HCT116 (cell line): Measurements from ENCODE around the gene APBA3.

ENCODE experiments used
- CEBPB ChIP-seq: IDR thresholded peaks from 2 replicates; pipeline ENCODE4 v1.6.1; 2012; ENCODE audit warnings: low read depth
- ELF1 ChIP-seq: IDR thresholded peaks from 2 replicates; pipeline ENCODE4 v1.6.1; 2012; ENCODE audit warnings: low read depth, borderline replicate concordance
- EZH2 ChIP-seq: fragments of 200-600 bp; sonication (generic); IDR thresholded peaks from 2 replicates; pipeline ENCODE4 v1.6.1; 2017; ENCODE audit warnings: antibody characterized with exemption, mixed run types
- EZH2phosphoT487 ChIP-seq: fragments of 200-600 bp; IDR thresholded peaks from 2 replicates; pipeline ENCODE4 v1.6.1; 2018; ENCODE audit warnings: antibody characterized with exemption, borderline replicate concordance
- POLR2A ChIP-seq: IDR thresholded peaks from 2 replicates; pipeline ENCODE4 v1.7.0; 2011; ENCODE audit warnings: borderline replicate concordance; ENCODE audit not compliant: insufficient read depth, insufficient read length; ENCODE audit errors: extremely low read depth
- POLR2AphosphoS5 ChIP-seq: IDR thresholded peaks from 2 replicates; pipeline ENCODE4 v1.6.1; 2011; ENCODE audit warnings: mild to moderate bottlenecking, low read depth, low read length, moderate library complexity
- RAD21 ChIP-seq: IDR thresholded peaks from 2 replicates; pipeline ENCODE4 v1.6.1; 2012; ENCODE audit warnings: low read depth, mild to moderate bottlenecking
- SP1 ChIP-seq: IDR thresholded peaks from 2 replicates; pipeline ENCODE4 v1.6.1; 2012; ENCODE audit warnings: low read depth
- SRF ChIP-seq: IDR thresholded peaks from 2 replicates; pipeline ENCODE4 v1.6.1; 2012; ENCODE audit warnings: low read depth
- TCF7L2 ChIP-seq: IDR thresholded peaks from 2 replicates; pipeline ENCODE4 v1.7.0; 2011; ENCODE audit warnings: borderline replicate concordance, inconsistent platforms; ENCODE audit not compliant: insufficient read depth, insufficient read length; ENCODE audit errors: extremely low read depth
- TF ChIP-seq, protein P1 (sequence below), 3 experiments: fragments of 200-600 bp in 1 of 3; sonication (generic) in 1 of 3; IDR thresholded peaks in 2 of 3; conservative IDR thresholded peaks in 1 of 3; 2 replicates each; pipeline ENCODE4 v1.5.1; 2012 to 2017; ENCODE audit warnings: low read depth in 2 of 3, low read length in 2 of 3, antibody characterized with exemption in 1 of 3, borderline replicate concordance in 1 of 3, control low read depth in 1 of 3, mild to moderate bottlenecking in 1 of 3, mixed read lengths in 1 of 3, mixed run types in 1 of 3, moderate library complexity in 1 of 3; ENCODE audit not compliant: insufficient read depth in 1 of 3
- TF ChIP-seq, protein P2 (sequence below): IDR thresholded peaks from 2 replicates; pipeline ENCODE4 v1.6.1; 2012; ENCODE audit warnings: low read depth
- TF ChIP-seq, protein P3 (sequence below): IDR thresholded peaks from 2 replicates; pipeline ENCODE4 v1.6.1; 2012
- TF ChIP-seq, protein P4 (sequence below): IDR thresholded peaks from 2 replicates; pipeline ENCODE4 v1.6.1; 2011; ENCODE audit warnings: mild to moderate bottlenecking, low read length, moderate library complexity; ENCODE audit not compliant: insufficient replicate concordance; ENCODE audit errors: extremely low read depth

- TF ChIP-seq SP1 (no peak), POLR2AphosphoS5 (no peak), SRF (no peak), EZH2phosphoT487 (no peak), RAD21 (no peak), ELF1 (no peak), EZH2 (no peak), POLR2A (no peak), CEBPB (no peak), TCF7L2 (no peak)
- TF ChIP-seq, protein P1, sequence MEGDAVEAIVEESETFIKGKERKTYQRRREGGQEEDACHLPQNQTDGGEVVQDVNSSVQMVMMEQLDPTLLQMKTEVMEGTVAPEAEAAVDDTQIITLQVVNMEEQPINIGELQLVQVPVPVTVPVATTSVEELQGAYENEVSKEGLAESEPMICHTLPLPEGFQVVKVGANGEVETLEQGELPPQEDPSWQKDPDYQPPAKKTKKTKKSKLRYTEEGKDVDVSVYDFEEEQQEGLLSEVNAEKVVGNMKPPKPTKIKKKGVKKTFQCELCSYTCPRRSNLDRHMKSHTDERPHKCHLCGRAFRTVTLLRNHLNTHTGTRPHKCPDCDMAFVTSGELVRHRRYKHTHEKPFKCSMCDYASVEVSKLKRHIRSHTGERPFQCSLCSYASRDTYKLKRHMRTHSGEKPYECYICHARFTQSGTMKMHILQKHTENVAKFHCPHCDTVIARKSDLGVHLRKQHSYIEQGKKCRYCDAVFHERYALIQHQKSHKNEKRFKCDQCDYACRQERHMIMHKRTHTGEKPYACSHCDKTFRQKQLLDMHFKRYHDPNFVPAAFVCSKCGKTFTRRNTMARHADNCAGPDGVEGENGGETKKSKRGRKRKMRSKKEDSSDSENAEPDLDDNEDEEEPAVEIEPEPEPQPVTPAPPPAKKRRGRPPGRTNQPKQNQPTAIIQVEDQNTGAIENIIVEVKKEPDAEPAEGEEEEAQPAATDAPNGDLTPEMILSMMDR (IDR thresholded peaks at IDR 0.05 in 2 of 3, conservative IDR thresholded peaks at IDR 0.05 in 1 of 3; ENCODE audit: borderline replicate concordance in 1 of 3, insufficient read depth in 1 of 3, low read depth in 2 of 3, low read length in 2 of 3) = no peak
- TF ChIP-seq, protein P2, sequence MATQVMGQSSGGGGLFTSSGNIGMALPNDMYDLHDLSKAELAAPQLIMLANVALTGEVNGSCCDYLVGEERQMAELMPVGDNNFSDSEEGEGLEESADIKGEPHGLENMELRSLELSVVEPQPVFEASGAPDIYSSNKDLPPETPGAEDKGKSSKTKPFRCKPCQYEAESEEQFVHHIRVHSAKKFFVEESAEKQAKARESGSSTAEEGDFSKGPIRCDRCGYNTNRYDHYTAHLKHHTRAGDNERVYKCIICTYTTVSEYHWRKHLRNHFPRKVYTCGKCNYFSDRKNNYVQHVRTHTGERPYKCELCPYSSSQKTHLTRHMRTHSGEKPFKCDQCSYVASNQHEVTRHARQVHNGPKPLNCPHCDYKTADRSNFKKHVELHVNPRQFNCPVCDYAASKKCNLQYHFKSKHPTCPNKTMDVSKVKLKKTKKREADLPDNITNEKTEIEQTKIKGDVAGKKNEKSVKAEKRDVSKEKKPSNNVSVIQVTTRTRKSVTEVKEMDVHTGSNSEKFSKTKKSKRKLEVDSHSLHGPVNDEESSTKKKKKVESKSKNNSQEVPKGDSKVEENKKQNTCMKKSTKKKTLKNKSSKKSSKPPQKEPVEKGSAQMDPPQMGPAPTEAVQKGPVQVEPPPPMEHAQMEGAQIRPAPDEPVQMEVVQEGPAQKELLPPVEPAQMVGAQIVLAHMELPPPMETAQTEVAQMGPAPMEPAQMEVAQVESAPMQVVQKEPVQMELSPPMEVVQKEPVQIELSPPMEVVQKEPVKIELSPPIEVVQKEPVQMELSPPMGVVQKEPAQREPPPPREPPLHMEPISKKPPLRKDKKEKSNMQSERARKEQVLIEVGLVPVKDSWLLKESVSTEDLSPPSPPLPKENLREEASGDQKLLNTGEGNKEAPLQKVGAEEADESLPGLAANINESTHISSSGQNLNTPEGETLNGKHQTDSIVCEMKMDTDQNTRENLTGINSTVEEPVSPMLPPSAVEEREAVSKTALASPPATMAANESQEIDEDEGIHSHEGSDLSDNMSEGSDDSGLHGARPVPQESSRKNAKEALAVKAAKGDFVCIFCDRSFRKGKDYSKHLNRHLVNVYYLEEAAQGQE = no peak
- TF ChIP-seq, protein P3, sequence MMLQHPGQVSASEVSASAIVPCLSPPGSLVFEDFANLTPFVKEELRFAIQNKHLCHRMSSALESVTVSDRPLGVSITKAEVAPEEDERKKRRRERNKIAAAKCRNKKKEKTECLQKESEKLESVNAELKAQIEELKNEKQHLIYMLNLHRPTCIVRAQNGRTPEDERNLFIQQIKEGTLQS = no peak
- TF ChIP-seq, protein P4, sequence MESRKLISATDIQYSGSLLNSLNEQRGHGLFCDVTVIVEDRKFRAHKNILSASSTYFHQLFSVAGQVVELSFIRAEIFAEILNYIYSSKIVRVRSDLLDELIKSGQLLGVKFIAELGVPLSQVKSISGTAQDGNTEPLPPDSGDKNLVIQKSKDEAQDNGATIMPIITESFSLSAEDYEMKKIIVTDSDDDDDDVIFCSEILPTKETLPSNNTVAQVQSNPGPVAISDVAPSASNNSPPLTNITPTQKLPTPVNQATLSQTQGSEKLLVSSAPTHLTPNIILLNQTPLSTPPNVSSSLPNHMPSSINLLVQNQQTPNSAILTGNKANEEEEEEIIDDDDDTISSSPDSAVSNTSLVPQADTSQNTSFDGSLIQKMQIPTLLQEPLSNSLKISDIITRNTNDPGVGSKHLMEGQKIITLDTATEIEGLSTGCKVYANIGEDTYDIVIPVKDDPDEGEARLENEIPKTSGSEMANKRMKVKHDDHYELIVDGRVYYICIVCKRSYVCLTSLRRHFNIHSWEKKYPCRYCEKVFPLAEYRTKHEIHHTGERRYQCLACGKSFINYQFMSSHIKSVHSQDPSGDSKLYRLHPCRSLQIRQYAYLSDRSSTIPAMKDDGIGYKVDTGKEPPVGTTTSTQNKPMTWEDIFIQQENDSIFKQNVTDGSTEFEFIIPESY = no peak
Measured at GRCh38 chr19:3759482-3760254, 1.8 kb downstream of the APBA3 start.
